ENCODE results near the gene ANP32A. TPM values are rescaled to one million over a fixed set of nuclear protein-coding genes. Genes with fewer than 3 reads are reported as not detected.

ANP32A gene
- total RNA-seq, 1 experiment from 2014 or later: 104 TPM

DNA sequence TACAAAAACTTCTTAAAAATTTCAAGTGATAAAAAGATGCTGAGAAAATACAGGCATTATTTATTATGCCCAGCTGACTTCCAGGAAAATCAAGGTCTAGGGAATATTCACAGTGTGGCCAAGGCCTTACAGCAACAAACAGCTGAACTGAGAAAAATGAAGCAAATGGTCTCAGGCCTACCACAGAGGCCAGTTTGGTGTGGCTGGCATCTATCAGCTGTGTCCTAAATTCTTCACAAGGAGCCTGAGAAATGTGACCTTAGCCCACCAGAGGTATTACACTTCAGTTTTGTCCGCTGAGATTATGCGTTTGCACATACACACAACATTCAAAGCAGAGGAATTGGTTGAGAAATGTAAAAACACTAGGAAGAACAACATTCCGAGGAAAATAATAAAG, 77.4 kb downstream of the ANP32A start:
- DNase-seq (ENCODE audit: low read depth): no peak

- DNase-seq (ENCODE audit: low read depth): no peak
Measured at GRCh38 chr15:68739390-68740080, 81.2 kb downstream of the ANP32A start.

DNA sequence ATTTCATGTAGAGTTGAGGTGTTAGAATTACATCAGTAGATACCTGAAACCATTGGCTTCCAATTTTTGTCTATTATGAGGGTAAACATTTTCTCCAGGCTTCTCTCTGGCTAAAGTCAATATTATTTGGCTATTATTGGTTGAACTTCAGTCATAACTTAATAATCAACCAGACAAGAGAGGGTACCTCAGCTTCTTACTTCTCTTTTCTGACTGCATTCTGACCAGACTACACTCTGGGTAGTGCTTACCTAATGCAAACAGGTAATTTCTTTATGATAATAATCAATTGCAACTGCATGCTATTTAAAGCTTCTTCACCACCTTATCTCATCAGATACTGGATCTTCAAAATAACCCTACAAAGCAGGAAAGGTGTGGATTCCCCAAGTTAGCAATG, 85.1 kb downstream of the ANP32A start:
- DNase-seq (ENCODE audit: low read depth): no peak

DNA sequence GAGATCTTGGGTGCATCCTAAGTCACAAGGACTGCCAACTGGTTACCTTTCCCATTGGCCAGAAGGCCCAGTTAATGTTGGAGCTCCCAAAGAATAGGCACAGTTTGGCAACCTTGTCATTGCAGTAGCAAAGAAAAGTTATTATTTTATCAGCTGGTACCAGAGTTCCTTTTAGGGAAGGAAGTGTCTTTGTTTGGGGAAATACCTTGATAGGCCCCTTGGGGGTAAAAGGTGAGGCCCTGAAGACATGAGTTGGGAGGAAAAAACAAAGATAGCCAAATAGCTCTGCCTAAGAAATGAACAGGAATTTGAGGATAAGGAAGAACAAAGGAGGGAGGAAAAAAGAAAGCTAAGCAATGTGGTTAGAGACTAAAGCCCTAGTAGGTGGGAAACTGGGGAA, 85.8 kb downstream of the ANP32A start:
- no peak for DNase-seq (ENCODE audit: low read depth)

GRCh38 chr15:68734352-68734751, 86.3 kb downstream of the ANP32A start:
- DNase-seq (ENCODE audit: low read depth): no peak

GRCh38 chr15:68733666-68734065, 87.0 kb downstream of the ANP32A start:
- no peak for DNase-seq (ENCODE audit: low read depth)

DNA sequence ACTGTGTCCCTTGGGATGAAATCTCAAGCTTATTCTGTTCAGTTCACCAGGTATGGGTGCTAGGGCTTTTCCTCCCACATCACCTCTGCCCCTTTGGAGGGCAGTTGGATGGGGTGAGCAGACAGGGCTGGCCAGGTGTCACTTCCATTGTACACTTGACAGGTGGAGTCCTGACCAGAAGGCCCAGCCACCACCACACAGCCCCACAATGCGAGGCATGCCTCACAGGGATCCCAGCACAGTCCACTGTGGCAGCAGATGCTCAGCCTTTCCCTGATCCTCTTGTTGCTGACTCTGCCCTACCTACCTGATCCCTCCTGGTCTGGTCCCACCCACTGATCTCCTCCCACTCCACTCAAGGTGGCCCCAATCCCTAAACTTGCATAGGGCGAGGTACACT, 88.2 kb downstream of the ANP32A start:
- no peak for DNase-seq (ENCODE audit: low read depth)

GRCh38 chr15:68730976-68731897, 89.5 kb downstream of the ANP32A start:
- DNase-seq (ENCODE audit: low read depth): no peak

DNA sequence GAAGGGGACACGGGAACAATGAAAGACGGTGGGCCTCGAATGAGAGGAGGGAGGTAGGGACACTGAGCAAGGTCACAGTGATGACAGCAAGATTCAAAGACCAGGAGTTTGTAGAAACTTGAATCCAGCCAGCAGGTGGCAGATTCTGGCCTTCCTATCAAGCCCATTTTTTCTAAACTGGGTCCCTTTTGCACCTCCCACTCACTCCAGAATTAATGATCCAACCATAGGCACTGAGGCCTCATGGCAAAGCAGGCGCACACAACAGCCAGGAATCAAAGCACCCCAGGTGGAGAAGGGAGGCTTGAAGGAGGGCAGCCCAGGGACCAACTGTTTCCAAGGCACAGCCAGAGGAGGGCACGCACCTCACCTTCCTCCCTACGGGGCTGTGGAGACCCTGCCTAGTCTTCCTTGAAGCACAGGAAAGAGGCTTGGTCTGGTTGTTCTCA, 90.2 kb downstream of the ANP32A start:
- peak; percentile 30 for DNase-seq (ENCODE audit: low read depth)

DNA sequence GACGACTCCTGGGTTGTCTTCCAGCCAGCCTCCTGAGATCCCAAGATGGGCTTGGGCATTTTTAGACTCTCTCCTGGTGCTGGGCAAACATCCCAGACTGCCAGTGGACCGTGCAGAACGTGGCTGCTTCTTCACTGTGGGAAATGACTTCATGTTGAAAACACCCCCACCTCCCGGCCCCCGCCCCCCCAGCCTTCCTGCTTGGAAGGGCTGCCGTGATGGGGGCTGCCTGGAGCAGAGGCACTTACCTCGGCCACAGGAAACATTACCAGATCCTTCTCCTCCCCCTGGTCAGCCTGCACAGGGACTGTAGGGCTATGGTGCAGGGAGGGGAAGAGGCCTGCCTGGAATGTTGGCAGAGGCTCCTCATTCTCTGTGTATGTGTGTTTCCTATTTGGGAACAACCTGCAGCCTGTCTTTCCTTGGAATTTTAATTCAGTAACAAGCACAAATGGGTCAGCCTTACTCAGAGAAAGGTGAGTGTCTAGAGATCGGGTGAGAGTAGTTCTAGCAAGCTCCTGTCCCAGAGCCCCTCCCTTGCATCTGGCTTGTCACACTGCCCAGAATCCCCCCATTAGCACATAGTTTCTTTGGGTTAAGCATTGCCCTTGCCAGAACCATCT, 90.8 kb downstream of the ANP32A start:
- peak; percentile 19 for DNase-seq (ENCODE audit: low read depth)

Other genes with a start within 250 kb of the ANP32A start
- 2.5 and 2.6 TPM in 2 replicates for gene CORO2B, start 241.9 kb downstream of the ANP32A start, total RNA-seq (2014; rRNA removed; shearing (Covaris generic))
- gene SPESP1, start 109.6 kb upstream of the ANP32A start, total RNA-seq (2014; rRNA removed; shearing (Covaris generic)): not detected in 2 replicates
- not detected in 2 replicates for gene NOX5, start 193.8 kb upstream of the ANP32A start, total RNA-seq (2014; rRNA removed; shearing (Covaris generic))

All from Daoy (cell line).